ENCODE data around the gene PCDHA8.
"Not testable (repeated sequence)": the region's sequence is repeated elsewhere in the genome, so short reads cannot be mapped to it uniquely, and the experiment has no call there.

PCDHA8 gene

DNA sequence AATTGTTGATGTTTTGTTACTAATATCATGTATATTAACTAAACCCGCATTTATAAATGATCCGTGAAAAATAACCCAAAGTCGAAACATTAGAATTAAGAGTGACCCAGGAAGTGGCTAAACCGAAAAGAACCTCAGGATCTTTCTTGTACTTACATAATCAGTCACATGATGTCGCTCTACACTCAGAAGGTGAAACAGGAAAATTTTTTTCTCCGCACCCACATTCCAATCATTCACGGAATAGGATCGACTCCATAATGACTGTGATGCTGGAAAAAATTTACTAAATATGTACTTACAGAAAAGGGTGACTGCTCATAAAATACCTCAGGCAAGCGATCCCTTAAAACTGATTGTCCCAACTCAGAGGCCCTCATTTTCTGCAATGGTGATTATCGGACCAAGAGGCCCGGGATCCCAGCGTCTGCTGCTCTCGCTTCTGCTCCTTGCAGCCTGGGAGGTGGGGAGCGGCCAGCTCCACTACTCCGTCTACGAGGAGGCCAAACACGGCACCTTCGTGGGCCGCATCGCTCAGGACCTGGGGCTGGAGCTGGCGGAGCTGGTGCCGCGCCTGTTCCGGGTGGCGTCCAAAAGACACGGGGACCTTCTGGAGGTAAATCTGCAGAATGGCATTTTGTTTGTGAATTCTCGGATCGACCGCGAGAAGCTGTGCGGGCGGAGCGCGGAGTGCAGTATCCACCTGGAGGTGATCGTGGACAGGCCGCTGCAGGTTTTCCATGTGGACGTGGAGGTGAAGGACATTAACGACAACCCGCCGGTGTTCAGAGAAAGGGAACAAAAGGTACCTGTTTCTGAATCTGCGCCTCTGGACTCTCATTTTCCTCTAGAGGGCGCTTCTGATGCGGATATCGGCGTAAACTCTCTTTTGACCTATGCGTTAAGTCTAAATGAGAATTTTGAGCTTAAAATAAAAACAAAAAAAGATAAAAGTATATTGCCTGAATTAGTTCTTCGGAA lies 34.4 kb downstream of the PCDHA8 start, which contains the start of gene PCDHA12:
Gene PCDHA12 (plus strand): TSS at position 224 of the 981 bp plus-strand sequence. CDS start 165 bp downstream, at position 389.
- DNase-seq = no peak

DNA sequence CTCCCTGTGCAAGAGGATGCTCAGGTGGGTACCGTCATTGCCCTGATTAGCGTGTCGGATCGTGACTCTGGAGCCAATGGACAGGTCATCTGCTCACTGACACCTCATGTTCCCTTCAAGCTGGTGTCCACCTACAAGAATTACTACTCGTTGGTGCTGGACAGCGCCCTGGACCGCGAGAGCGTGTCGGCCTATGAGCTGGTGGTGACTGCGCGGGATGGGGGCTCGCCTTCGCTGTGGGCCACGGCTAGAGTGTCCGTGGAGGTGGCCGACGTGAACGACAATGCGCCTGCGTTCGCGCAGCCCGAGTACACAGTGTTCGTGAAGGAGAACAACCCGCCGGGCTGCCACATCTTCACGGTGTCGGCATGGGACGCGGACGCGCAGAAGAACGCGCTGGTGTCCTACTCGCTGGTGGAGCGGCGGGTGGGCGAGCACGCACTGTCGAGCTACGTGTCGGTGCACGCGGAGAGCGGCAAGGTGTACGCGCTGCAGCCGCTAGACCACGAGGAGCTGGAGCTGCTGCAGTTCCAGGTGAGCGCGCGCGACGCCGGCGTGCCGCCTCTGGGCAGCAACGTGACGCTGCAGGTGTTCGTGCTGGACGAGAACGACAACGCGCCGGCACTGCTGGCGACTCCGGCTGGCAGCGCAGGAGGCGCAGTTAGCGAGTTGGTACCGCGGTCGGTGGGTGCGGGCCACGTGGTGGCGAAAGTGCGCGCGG lies 35.7 kb downstream of the PCDHA8 start:
- not testable (repeated sequence) for DNase-seq

DNA sequence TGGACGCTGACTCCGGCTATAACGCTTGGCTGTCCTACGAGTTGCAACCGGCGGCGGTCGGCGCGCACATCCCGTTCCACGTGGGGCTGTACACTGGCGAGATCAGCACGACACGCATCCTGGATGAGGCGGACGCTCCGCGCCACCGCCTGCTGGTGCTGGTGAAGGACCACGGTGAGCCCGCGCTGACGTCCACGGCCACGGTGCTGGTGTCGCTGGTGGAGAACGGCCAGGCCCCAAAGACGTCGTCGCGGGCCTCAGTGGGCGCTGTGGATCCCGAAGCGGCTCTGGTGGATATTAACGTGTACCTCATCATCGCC lies 36.2 kb downstream of the PCDHA8 start:
- DNase-seq = no peak

DNA sequence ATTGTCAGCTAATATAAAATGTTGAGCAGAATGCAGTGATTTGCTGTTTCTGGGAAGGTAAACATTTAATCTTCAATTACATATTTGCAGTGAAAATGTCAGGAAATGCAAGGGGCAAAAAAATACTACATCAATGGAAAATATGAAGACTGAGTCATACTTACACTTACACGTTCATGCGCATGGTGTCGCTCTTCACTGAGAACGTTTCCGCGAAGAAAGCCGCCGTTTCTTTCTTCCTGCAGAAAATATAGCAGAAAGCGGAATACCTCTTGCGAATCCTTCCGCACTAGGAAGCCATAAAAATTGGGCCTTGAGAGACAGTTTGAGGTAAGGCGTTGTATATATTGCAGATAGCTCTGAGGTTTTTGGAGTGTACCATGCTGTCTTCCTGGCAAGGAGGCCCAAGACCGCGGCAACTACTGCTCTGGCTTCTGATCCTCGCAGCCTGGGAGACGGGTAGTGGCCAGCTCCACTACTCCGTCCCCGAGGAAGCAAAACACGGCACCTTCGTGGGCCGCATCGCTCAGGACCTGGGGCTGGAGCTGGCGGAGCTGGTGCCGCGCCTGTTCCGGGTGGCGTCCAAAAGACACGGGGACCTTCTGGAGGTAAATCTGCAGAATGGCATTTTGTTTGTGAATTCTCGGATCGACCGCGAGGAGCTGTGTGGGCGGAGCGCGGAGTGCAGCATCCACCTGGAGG lies 41.1 kb downstream of the PCDHA8 start, which contains the start of gene PCDHA13:
Gene PCDHA13 (plus strand): TSS at position 236 of the 702 bp plus-strand sequence. CDS start 145 bp downstream, at position 381.
- no peak for DNase-seq

DNA sequence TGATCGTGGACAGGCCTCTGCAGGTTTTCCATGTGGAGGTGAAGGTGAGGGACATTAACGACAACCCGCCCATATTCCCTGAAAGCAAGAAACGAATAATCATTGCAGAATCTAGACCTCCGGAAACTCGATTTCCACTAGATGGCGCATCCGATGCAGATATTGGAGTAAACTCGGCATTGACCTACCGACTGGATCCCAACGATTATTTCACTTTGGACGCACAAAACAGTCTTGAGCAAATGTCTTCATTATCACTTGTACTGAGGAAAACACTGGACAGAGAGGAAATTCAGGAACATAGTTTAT lies 41.6 kb downstream of the PCDHA8 start:
- no peak for DNase-seq

DNA sequence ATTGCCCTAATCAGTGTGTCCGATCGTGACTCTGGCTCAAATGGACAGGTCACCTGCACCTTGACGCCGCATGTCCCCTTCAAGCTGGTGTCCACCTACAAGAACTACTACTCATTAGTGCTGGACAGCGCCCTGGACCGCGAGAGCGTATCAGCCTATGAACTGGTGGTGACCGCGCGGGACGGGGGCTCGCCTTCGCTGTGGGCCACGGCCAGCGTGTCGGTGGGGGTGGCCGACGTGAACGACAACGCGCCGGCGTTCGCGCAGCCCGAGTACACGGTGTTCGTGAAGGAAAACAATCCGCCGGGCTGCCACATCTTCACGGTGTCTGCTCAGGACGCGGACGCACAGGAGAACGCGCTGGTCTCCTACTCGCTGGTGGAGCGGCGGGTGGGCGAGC lies 42.4 kb downstream of the PCDHA8 start:
- no peak for DNase-seq

DNA sequence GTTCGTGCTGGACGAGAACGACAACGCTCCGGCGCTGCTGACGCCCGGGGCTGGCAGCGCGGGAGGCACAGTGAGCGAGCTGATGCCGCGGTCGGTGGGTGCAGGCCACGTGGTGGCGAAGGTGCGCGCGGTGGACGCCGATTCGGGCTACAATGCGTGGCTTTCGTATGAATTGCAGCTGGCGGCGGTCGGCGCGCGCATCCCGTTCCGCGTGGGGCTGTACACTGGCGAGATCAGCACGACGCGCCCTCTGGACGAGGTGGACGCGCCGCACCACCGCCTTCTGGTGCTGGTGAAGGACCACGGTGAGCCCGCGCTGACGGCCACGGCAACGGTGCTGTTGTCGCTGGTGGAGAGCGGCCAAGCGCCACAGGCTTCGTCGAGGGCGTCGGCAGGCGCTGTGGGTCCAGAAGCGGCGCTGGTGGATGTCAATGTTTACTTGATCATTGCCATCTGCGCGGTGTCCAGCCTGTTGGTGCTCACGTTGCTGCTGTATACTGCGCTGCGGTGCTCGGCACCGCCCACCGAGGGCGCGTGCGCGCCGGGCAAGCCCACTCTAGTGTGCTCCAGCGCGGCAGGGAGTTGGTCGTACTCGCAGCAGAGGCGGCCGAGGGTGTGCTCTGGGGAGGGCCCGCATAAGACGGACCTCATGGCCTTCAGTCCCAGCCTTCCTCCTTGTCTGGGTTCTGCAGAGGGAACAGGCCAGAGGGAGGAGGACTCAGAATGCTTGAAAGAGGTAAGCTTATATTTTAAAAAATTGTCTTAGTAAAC lies 43.1 kb downstream of the PCDHA8 start:
- no peak for DNase-seq
